GF-D8 (cell line): ENCODE results near the gene POLR1D.
"Not testable (repeated sequence)": the region's sequence is repeated elsewhere in the genome, so short reads cannot be mapped to it uniquely, and the experiment has no call there.

ENCODE experiments used
- DNase-seq: peaks from one replicate; lab custom pipeline; 2025; lab: John Stamatoyannopoulos, UW

Gene POLR1D

GRCh38 chr13:27617881-27618321, 3.8 kb upstream of the POLR1D start:
- DNase-seq = no peak

GRCh38 chr13:27619093-27619727, 2.5 kb upstream of the POLR1D start:
- DNase-seq = no peak

- DNase-seq = no peak
Measured at GRCh38 chr13:27619728-27620376, 1.8 kb upstream of the POLR1D start.

- DNase-seq = peak; percentile 94
Measured at GRCh38 chr13:27620377-27621115, 1.1 kb upstream of the POLR1D start, which contains the start of gene LNX2. Gene LNX2 (minus strand): TSS chr13:27620529. CDS start chr13:27581703, 38,826 bp downstream.

- DNase-seq = no peak
Measured at GRCh38 chr13:27621116-27621365, 651 bp upstream of the POLR1D start.

- no peak for DNase-seq
Measured at GRCh38 chr13:27622102-27622820, 569 bp downstream of the POLR1D start.

- DNase-seq = no peak
Measured at GRCh38 chr13:27622881-27623280, 1.2 kb downstream of the POLR1D start.

GRCh38 chr13:27624071-27624470, 2.4 kb downstream of the POLR1D start:
- no peak for DNase-seq

GRCh38 chr13:27625839-27626238, 4.1 kb downstream of the POLR1D start:
- no peak for DNase-seq

- DNase-seq = no peak
Measured at GRCh38 chr13:27627380-27627779, 5.7 kb downstream of the POLR1D start.

GRCh38 chr13:27628081-27628480, 6.4 kb downstream of the POLR1D start:
- DNase-seq = no peak

GRCh38 chr13:27628766-27629165, 7.1 kb downstream of the POLR1D start:
- DNase-seq = not testable (repeated sequence)

GRCh38 chr13:27631156-27631555, 9.5 kb downstream of the POLR1D start:
- no peak for DNase-seq

- DNase-seq = no peak
Measured at GRCh38 chr13:27631665-27632064, 10.0 kb downstream of the POLR1D start.

GRCh38 chr13:27632214-27632613, 10.5 kb downstream of the POLR1D start:
- no peak for DNase-seq

- DNase-seq = no peak
Measured at GRCh38 chr13:27632648-27633047, 11.0 kb downstream of the POLR1D start.

GRCh38 chr13:27634231-27634630, 12.5 kb downstream of the POLR1D start:
- no peak for DNase-seq

- no peak for DNase-seq
Measured at GRCh38 chr13:27634791-27635190, 13.1 kb downstream of the POLR1D start.

GRCh38 chr13:27635266-27635665, 13.6 kb downstream of the POLR1D start:
- DNase-seq = peak; percentile 63

- no peak for DNase-seq
Measured at GRCh38 chr13:27636589-27637288, 15.0 kb downstream of the POLR1D start.

GRCh38 chr13:27637289-27637626, 15.6 kb downstream of the POLR1D start:
- no peak for DNase-seq

- DNase-seq = no peak
Measured at GRCh38 chr13:27638001-27638400, 16.3 kb downstream of the POLR1D start.
